IPS-18a (cell line): ENCODE measurements around the gene TBC1D22A.

ENCODE experiments used
- H3K27ac ChIP-seq: one replicate; pipeline ENCODE4 v1.5.1; 2013; ENCODE audit warnings: low read length
- H3K27me3 ChIP-seq: one replicate; pipeline ENCODE4 v1.6.1; 2013; ENCODE audit warnings: mild to moderate bottlenecking, low read length; ENCODE audit not compliant: control insufficient read depth, insufficient read depth
- H3K36me3 ChIP-seq: one replicate; pipeline ENCODE4 v1.6.1; 2013; ENCODE audit warnings: low read depth, low read length; ENCODE audit not compliant: control insufficient read depth
- H3K4me1 ChIP-seq: one replicate; pipeline ENCODE4 v1.6.1; 2013; ENCODE audit warnings: low read depth, low read length; ENCODE audit not compliant: control insufficient read depth
- H3K4me3 ChIP-seq: one replicate; pipeline ENCODE4 v1.5.1; 2013; ENCODE audit warnings: low read length
- H3K9ac ChIP-seq: one replicate; pipeline ENCODE4 v1.6.1; 2013; ENCODE audit warnings: mild to moderate bottlenecking, low read length, moderate library complexity
- H3K9me3 ChIP-seq: one replicate; pipeline ENCODE4 v1.6.1; 2013; ENCODE audit warnings: low read depth, low read length; ENCODE audit not compliant: control insufficient read depth

TBC1D22A gene

GRCh38 chr22:46769191-46769675 is 6.8 kb downstream of the TBC1D22A start:
- Histone ChIP-seq H3K27ac (no peak overlapping the region), H3K9ac (no peak overlapping the region), H3K36me3 (no peaks in the 10 kb centered on the region), H3K27me3 (no peaks in the 10 kb centered on the region), H3K4me1 (peaks cover 4% of the 10 kb centered on the region), H3K4me3 (no peak overlapping the region), H3K9me3 (no peaks in the 10 kb centered on the region)

- H3K9ac ChIP-seq, result no peak overlapping the region
- H3K4me3 ChIP-seq, result no peak overlapping the region
- peaks cover 7% of the 10 kb centered on the region for H3K4me1 ChIP-seq
- no peaks in the 10 kb centered on the region for H3K36me3 ChIP-seq
- H3K9me3 ChIP-seq, result no peaks in the 10 kb centered on the region
- H3K27me3 ChIP-seq, result no peaks in the 10 kb centered on the region
- no peak overlapping the region for H3K27ac ChIP-seq
These were observed 7.3 kb downstream of the TBC1D22A start for GRCh38 chr22:46769706-46770105.

GRCh38 chr22:46770151-46770641 is 7.7 kb downstream of the TBC1D22A start:
- H3K4me1 ChIP-seq, result peaks cover 7% of the 10 kb centered on the region
- H3K9ac ChIP-seq, result no peak overlapping the region
- no peaks in the 10 kb centered on the region for H3K36me3 ChIP-seq
- no peak overlapping the region for H3K4me3 ChIP-seq
- H3K27me3 ChIP-seq, result no peaks in the 10 kb centered on the region
- H3K9me3 ChIP-seq, result no peaks in the 10 kb centered on the region
- H3K27ac ChIP-seq, result no peak overlapping the region

GRCh38 chr22:46770726-46771125 is 8.3 kb downstream of the TBC1D22A start:
- no peak overlapping the region for H3K9ac ChIP-seq
- H3K27me3 ChIP-seq, result no peaks in the 10 kb centered on the region
- H3K4me1 ChIP-seq, result peaks cover 7% of the 10 kb centered on the region
- no peak overlapping the region for H3K27ac ChIP-seq
- H3K4me3 ChIP-seq, result no peak overlapping the region
- H3K36me3 ChIP-seq, result no peaks in the 10 kb centered on the region
- H3K9me3 ChIP-seq, result no peaks in the 10 kb centered on the region

GRCh38 chr22:46773076-46773475 is 10.6 kb downstream of the TBC1D22A start:
- Histone ChIP-seq H3K27ac (no peak overlapping the region), H3K4me1 (peaks cover 7% of the 10 kb centered on the region)

GRCh38 chr22:46774253-46774979 is 12.0 kb downstream of the TBC1D22A start:
- Histone ChIP-seq H3K36me3 (no peaks in the 10 kb centered on the region), H3K4me3 (peak overlapping the region; percentile 15), H3K27me3 (no peaks in the 10 kb centered on the region), H3K9ac (no peak overlapping the region), H3K4me1 (peaks cover 7% of the 10 kb centered on the region), H3K9me3 (no peaks in the 10 kb centered on the region), H3K27ac (peak overlapping the region; percentile 70)

More at GRCh38 chr22:46773076-46773475, 10.6 kb downstream of the TBC1D22A start:
- Histone ChIP-seq H3K9ac (no peak overlapping the region), H3K27me3 (no peaks in the 10 kb centered on the region), H3K9me3 (no peaks in the 10 kb centered on the region), H3K4me3 (no peak overlapping the region), H3K36me3 (no peaks in the 10 kb centered on the region)

- Histone ChIP-seq H3K27ac (no peak overlapping the region), H3K9ac (no peak overlapping the region), H3K4me1 (peaks cover 7% of the 10 kb centered on the region), H3K36me3 (no peaks in the 10 kb centered on the region), H3K9me3 (no peaks in the 10 kb centered on the region), H3K4me3 (no peak overlapping the region), H3K27me3 (no peaks in the 10 kb centered on the region)
These were observed 12.8 kb downstream of the TBC1D22A start for GRCh38 chr22:46774980-46775849.

GRCh38 chr22:46775850-46776826 is 13.7 kb downstream of the TBC1D22A start:
- H3K4me3 ChIP-seq, result no peak overlapping the region
- H3K4me1 ChIP-seq, result peaks cover 7% of the 10 kb centered on the region
- H3K27ac ChIP-seq, result no peak overlapping the region

GRCh38 chr22:46776876-46777608 is 14.6 kb downstream of the TBC1D22A start:
- Histone ChIP-seq H3K36me3 (no peaks in the 10 kb centered on the region), H3K4me3 (no peak overlapping the region), H3K9ac (no peak overlapping the region), H3K9me3 (no peaks in the 10 kb centered on the region), H3K27me3 (no peaks in the 10 kb centered on the region), H3K27ac (no peak overlapping the region), H3K4me1 (peaks cover 7% of the 10 kb centered on the region)

More at GRCh38 chr22:46775850-46776826, 13.7 kb downstream of the TBC1D22A start:
- H3K27me3 ChIP-seq, result no peaks in the 10 kb centered on the region
- no peaks in the 10 kb centered on the region for H3K36me3 ChIP-seq
- H3K9me3 ChIP-seq, result no peaks in the 10 kb centered on the region
- no peak overlapping the region for H3K9ac ChIP-seq

GRCh38 chr22:46777609-46777970 is 15.1 kb downstream of the TBC1D22A start:
- H3K9me3 ChIP-seq, result no peaks in the 10 kb centered on the region
- no peaks in the 10 kb centered on the region for H3K27me3 ChIP-seq
- H3K4me1 ChIP-seq, result peaks cover 7% of the 10 kb centered on the region
- H3K9ac ChIP-seq, result no peak overlapping the region
- H3K4me3 ChIP-seq, result no peak overlapping the region
- H3K27ac ChIP-seq, result no peak overlapping the region
- H3K36me3 ChIP-seq, result no peaks in the 10 kb centered on the region
